Smooth muscle cell (in vitro differentiated cells): ENCODE measurements around the gene RANGAP1. TPM values are rescaled to one million over a fixed set of nuclear protein-coding genes. Genes with fewer than 3 reads are reported as not detected.

ENCODE experiments used
- DNase-seq: peaks from one replicate; lab custom pipeline; 2025; ENCODE audit not compliant: unreplicated experiment; lab: John Stamatoyannopoulos, UW
- H2AFZ ChIP-seq: fragments of 200-600 bp; sonication (generic); 2 replicates; pipeline ENCODE4 v1.6.0; 2016; ENCODE audit warnings: antibody characterized with exemption, low read depth, mild to moderate bottlenecking
- H3F3A ChIP-seq: fragments of 200-600 bp; sonication (generic); 2 replicates; pipeline ENCODE4 v1.6.0; 2017; ENCODE audit warnings: antibody characterized with exemption, low read depth
- H3K27ac ChIP-seq: fragments of 200-600 bp; sonication (generic); 2 replicates; pipeline ENCODE4 v1.5.1; 2016; ENCODE audit warnings: low read depth, mild to moderate bottlenecking
- H3K27me3 ChIP-seq: fragments of 200-600 bp; sonication (generic); 2 replicates; pipeline ENCODE4 v1.6.1; 2016; ENCODE audit warnings: low read depth, mild to moderate bottlenecking
- H3K36me3 ChIP-seq: fragments of 200-600 bp; sonication (generic); 2 replicates; pipeline ENCODE4 v1.5.1; 2016; ENCODE audit warnings: low read depth
- H3K4me1 ChIP-seq: fragments of 200-600 bp; sonication (generic); 2 replicates; pipeline ENCODE4 v1.5.1; 2016; ENCODE audit warnings: low read depth
- H3K4me2 ChIP-seq: fragments of 200-600 bp; sonication (generic); 2 replicates; pipeline ENCODE4 v1.6.0; 2016; ENCODE audit warnings: mild to moderate bottlenecking
- H3K4me3 ChIP-seq: fragments of 200-600 bp; sonication (generic); 2 replicates; pipeline ENCODE4 v1.5.1; 2016; ENCODE audit warnings: mild to moderate bottlenecking
- H3K79me2 ChIP-seq: fragments of 200-600 bp; sonication (generic); 2 replicates; pipeline ENCODE4 v1.6.0; 2016; ENCODE audit warnings: low read depth, mild to moderate bottlenecking
- H3K9ac ChIP-seq: fragments of 200-600 bp; sonication (generic); 2 replicates; pipeline ENCODE4 v1.6.0; 2016; ENCODE audit warnings: low read depth
- H3K9me3 ChIP-seq: fragments of 200-600 bp; sonication (generic); replicated peaks from 2 replicates; pipeline ENCODE4 v1.5.1; 2016; ENCODE audit warnings: low read depth
- H4K20me1 ChIP-seq: fragments of 200-600 bp; sonication (generic); 2 replicates; pipeline ENCODE4 v1.6.0; 2016; ENCODE audit warnings: low read depth
- CTCF ChIP-seq: fragments of 200-600 bp; sonication (generic); IDR thresholded peaks from 2 replicates; pipeline ENCODE4 v1.5.1; 2017; ENCODE audit warnings: borderline replicate concordance, mild to moderate bottlenecking, antibody characterized with exemption; ENCODE audit not compliant: insufficient read depth, poor library complexity, severe bottlenecking
- WGBS: methylation state at CpG from one replicate; pipeline ENCODE4 v1.1.7; 2016; ENCODE audit warnings: low lambda C conversion rate; 5-methylcytosine and 5-hydroxymethylcytosine counted together
- polyA plus RNA-seq: library from polyadenylated mRNA; unstranded; fragments of >200 nt; fragmentation: Nextera tagmentation; extraction: Ambion mirVana; gene quantifications from 2 replicates; pipeline ENCODE4 v1.2.1, GENCODE V29; 2016
- total RNA-seq: library from RNA; depleted of rRNA; stranded (reverse); fragments of >200 nt; gene quantifications from 2 replicates; pipeline ENCODE4 v1.2.3, GENCODE V29; 2014

RANGAP1 gene
- total and polyA plus RNA-seq, 2 experiments from 2014 or later: 20.6 to 21.7 TPM

DNA sequence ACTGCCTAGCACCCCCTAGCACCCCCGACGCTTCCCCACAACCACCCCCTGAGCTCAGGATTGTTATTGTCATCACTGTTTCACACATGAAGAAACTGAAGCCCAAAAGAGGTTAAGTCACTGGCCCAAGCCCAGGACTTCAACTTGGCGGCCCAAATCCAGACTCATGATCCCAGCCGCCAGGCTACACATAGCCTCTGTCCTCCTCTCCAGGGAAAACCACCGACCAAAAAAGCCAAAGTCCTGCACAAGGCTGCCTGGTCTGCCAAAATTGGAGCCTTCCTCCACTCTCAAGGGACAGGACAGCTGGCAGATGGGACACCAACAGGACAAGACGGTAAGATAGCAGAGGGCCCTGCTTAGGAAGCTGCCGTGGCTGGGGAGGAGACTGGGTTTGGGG lies 70.1 kb downstream of the RANGAP1 start:
- no peak for DNase-seq
- H3K27me3 ChIP-seq: no peaks in the 10 kb centered on the region
- H3K79me2 ChIP-seq: no peaks in the 10 kb centered on the region
- no peaks in the 10 kb centered on the region for H3K9me3 ChIP-seq
- peaks cover 5% of the 10 kb centered on the region for H3K4me1 ChIP-seq
- peaks cover 4% of the 10 kb centered on the region for H3F3A ChIP-seq
- no peak overlapping the region for H3K27ac ChIP-seq
- no peaks in the 10 kb centered on the region for H3K36me3 ChIP-seq
- no peak overlapping the region for H3K4me2 ChIP-seq
- H4K20me1 ChIP-seq: no peaks in the 10 kb centered on the region
- H2AFZ ChIP-seq: no peak overlapping the region
- no peak overlapping the region for H3K9ac ChIP-seq
- TF ChIP-seq CTCF: no peak
- H3K4me3 ChIP-seq: no peak overlapping the region
- 95% methylated on average over 7 of the region's 7 CpGs for WGBS

GRCh38 chr22:41215409-41215808 lies 70.6 kb downstream of the RANGAP1 start:
- H3K9ac ChIP-seq: no peak overlapping the region
- H3K36me3 ChIP-seq: no peaks in the 10 kb centered on the region
- no peaks in the 10 kb centered on the region for H3K27me3 ChIP-seq
- H3K4me2 ChIP-seq: no peak overlapping the region
- H3K4me1 ChIP-seq: peaks cover 5% of the 10 kb centered on the region
- WGBS: 98% methylated on average over 10 of the region's 10 CpGs
- H3K27ac ChIP-seq: no peak overlapping the region
- H4K20me1 ChIP-seq: no peaks in the 10 kb centered on the region
- no peak overlapping the region for H2AFZ ChIP-seq
- H3K79me2 ChIP-seq: no peaks in the 10 kb centered on the region
- no peaks in the 10 kb centered on the region for H3K9me3 ChIP-seq
- H3F3A ChIP-seq: peaks cover 4% of the 10 kb centered on the region
- no peak for TF ChIP-seq CTCF
- H3K4me3 ChIP-seq: no peak overlapping the region
- no peak for DNase-seq

DNA sequence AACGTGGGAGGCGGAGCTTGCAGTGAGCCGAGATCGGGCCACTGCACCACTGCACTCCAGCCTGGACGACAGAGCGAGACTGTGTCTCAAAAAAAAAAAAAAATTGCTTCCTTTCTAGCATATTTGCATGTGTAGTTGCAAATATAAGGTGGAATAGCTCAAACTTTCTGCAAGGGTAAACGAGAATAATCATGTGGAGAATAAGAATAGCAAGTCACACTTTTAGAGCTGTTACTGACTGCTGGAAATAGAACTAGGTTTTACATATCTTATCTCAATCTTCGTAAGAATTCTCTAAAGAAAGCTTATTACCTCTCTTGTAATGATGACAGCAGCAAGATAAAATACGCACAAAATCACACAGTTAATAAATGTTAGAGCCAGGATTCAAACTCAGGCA lies 79.3 kb downstream of the RANGAP1 start:
- no peak overlapping the region for H3K27ac ChIP-seq
- H4K20me1 ChIP-seq: no peaks in the 10 kb centered on the region
- DNase-seq: no peak
- no peaks in the 10 kb centered on the region for H3K27me3 ChIP-seq
- peaks cover 21% of the 10 kb centered on the region for H3K79me2 ChIP-seq
- no peaks in the 10 kb centered on the region for H3K4me1 ChIP-seq
- H3K36me3 ChIP-seq: no peaks in the 10 kb centered on the region
- H3F3A ChIP-seq: no peaks in the 10 kb centered on the region
- 94% methylated on average over 9 of the region's 9 CpGs for WGBS
- H3K9me3 ChIP-seq: no peaks in the 10 kb centered on the region
- no peak overlapping the region for H3K4me3 ChIP-seq
- H3K4me2 ChIP-seq: no peak overlapping the region
- no peak overlapping the region for H3K9ac ChIP-seq
- no peak for TF ChIP-seq CTCF
- H2AFZ ChIP-seq: no peak overlapping the region
